ENCODE measurements around the gene IGSF1.

Gene IGSF1

GRCh38 chrX:131308980-131309379 is 19.9 kb upstream of the IGSF1 start:
- no peak overlapping the region for H3K4me3 ChIP-seq (ENCODE audit: low read length)
- no peak overlapping the region for H3K4me2 ChIP-seq (ENCODE audit: low read length)
- H3K27me3 ChIP-seq (ENCODE audit: control insufficient read depth, low read length) = no peaks in the 10 kb centered on the region
- no peaks in the 10 kb centered on the region for H3K9me2 ChIP-seq (replicated peaks; ENCODE audit: control insufficient read depth, low read length)
- H3K4me1 ChIP-seq (ENCODE audit: control insufficient read depth, low read length) = no peaks in the 10 kb centered on the region
- no peaks in the 10 kb centered on the region for H4K20me1 ChIP-seq (ENCODE audit: control insufficient read depth, insufficient read depth, low read depth, low read length)
- no peaks in the 10 kb centered on the region for H3F3A ChIP-seq (ENCODE audit: control insufficient read depth, insufficient read depth)
- no peaks in the 10 kb centered on the region for H3K79me2 ChIP-seq (ENCODE audit: control insufficient read depth, low read length)
- H3K36me3 ChIP-seq (ENCODE audit: control insufficient read depth, low read length) = no peaks in the 10 kb centered on the region
- H3K9me3 ChIP-seq (ENCODE audit: control insufficient read depth, insufficient read depth, low read length) = no peaks in the 10 kb centered on the region
- no peak overlapping the region for H3K27ac ChIP-seq (ENCODE audit: low read depth, low read length)
- TF ChIP-seq EZH2phosphoT487 (IDR thresholded peaks at IDR 0.05; ENCODE audit: borderline replicate concordance, low read length) = no peak
- TF ChIP-seq, protein P1, sequence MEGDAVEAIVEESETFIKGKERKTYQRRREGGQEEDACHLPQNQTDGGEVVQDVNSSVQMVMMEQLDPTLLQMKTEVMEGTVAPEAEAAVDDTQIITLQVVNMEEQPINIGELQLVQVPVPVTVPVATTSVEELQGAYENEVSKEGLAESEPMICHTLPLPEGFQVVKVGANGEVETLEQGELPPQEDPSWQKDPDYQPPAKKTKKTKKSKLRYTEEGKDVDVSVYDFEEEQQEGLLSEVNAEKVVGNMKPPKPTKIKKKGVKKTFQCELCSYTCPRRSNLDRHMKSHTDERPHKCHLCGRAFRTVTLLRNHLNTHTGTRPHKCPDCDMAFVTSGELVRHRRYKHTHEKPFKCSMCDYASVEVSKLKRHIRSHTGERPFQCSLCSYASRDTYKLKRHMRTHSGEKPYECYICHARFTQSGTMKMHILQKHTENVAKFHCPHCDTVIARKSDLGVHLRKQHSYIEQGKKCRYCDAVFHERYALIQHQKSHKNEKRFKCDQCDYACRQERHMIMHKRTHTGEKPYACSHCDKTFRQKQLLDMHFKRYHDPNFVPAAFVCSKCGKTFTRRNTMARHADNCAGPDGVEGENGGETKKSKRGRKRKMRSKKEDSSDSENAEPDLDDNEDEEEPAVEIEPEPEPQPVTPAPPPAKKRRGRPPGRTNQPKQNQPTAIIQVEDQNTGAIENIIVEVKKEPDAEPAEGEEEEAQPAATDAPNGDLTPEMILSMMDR (IDR thresholded peaks at IDR 0.05; ENCODE audit: low read depth, low read length, poor library complexity, severe bottlenecking) = no peak

GRCh38 chrX:131306601-131307000 is 17.5 kb upstream of the IGSF1 start:
- Histone ChIP-seq H3K27ac (ENCODE audit: low read depth, low read length) (no peak overlapping the region), H3K4me1 (ENCODE audit: control insufficient read depth, low read length) (no peaks in the 10 kb centered on the region), H4K20me1 (ENCODE audit: control insufficient read depth, insufficient read depth, low read depth, low read length) (no peaks in the 10 kb centered on the region), H3K36me3 (ENCODE audit: control insufficient read depth, low read length) (no peaks in the 10 kb centered on the region), H3K9me2 (replicated peaks; ENCODE audit: control insufficient read depth, low read length) (no peaks in the 10 kb centered on the region), H3F3A (ENCODE audit: control insufficient read depth, insufficient read depth) (no peaks in the 10 kb centered on the region), H3K27me3 (ENCODE audit: control insufficient read depth, low read length) (no peaks in the 10 kb centered on the region), H3K4me2 (ENCODE audit: low read length) (no peak overlapping the region), H3K9me3 (ENCODE audit: control insufficient read depth, insufficient read depth, low read length) (no peaks in the 10 kb centered on the region), H3K79me2 (ENCODE audit: control insufficient read depth, low read length) (no peaks in the 10 kb centered on the region), H3K4me3 (ENCODE audit: low read length) (no peak overlapping the region)
- TF ChIP-seq EZH2phosphoT487 (IDR thresholded peaks at IDR 0.05; ENCODE audit: borderline replicate concordance, low read length) = no peak
- TF ChIP-seq, protein P1 (IDR thresholded peaks at IDR 0.05; ENCODE audit: low read depth, low read length, poor library complexity, severe bottlenecking) = no peak

DNA sequence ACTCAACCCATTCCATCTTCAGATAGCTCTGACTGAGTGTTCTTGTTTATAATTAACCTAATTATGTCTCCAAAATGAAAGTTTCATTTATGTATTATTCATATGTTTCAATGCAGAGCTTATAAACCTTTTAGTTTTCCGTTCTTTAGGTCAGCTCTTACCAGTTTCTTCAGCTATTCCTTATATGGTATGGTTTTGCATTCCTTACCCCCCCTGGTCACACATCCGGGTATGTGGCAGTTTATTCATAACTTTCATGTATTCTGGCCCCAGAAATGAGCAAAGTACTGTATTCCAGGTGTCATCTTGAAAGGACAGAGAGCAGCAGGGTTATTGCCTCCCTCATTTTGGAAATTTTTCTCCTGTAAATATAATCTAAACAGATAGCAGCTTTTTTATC is 16.8 kb upstream of the IGSF1 start:
- Histone ChIP-seq H4K20me1 (ENCODE audit: control insufficient read depth, insufficient read depth, low read depth, low read length) (no peaks in the 10 kb centered on the region), H3K9me3 (ENCODE audit: control insufficient read depth, insufficient read depth, low read length) (no peaks in the 10 kb centered on the region), H3K4me1 (ENCODE audit: control insufficient read depth, low read length) (no peaks in the 10 kb centered on the region), H3K27me3 (ENCODE audit: control insufficient read depth, low read length) (no peaks in the 10 kb centered on the region), H3K79me2 (ENCODE audit: control insufficient read depth, low read length) (no peaks in the 10 kb centered on the region), H3K27ac (ENCODE audit: low read depth, low read length) (no peak overlapping the region), H3K36me3 (ENCODE audit: control insufficient read depth, low read length) (no peaks in the 10 kb centered on the region), H3K4me2 (ENCODE audit: low read length) (no peak overlapping the region), H3K4me3 (ENCODE audit: low read length) (no peak overlapping the region), H3F3A (ENCODE audit: control insufficient read depth, insufficient read depth) (no peaks in the 10 kb centered on the region), H3K9me2 (replicated peaks; ENCODE audit: control insufficient read depth, low read length) (no peaks in the 10 kb centered on the region)
- no peak for TF ChIP-seq EZH2phosphoT487 (IDR thresholded peaks at IDR 0.05; ENCODE audit: borderline replicate concordance, low read length)
- TF ChIP-seq, protein P1 (IDR thresholded peaks at IDR 0.05; ENCODE audit: low read depth, low read length, poor library complexity, severe bottlenecking) = no peak

DNA sequence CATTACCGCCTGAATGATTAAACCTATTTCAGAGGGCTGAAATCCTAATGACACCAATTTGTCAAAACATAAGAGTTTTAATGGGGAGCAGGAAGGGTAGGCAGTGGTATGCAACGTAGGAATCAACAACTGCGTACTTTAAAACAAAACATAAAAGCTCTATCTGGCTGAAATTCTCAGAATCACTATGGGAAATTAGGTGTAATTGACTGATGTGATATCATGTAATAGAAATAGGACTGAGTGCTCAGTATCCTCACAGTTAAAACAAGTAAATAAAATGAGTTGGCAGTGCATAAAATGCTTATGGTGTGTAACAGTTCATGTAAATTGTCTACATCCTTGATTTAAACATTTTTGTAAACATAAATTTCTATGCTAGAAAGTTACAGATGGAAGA is 13.6 kb upstream of the IGSF1 start:
- TF ChIP-seq, protein P1 (IDR thresholded peaks at IDR 0.05; ENCODE audit: low read depth, low read length, poor library complexity, severe bottlenecking) = no peak
- Histone ChIP-seq H4K20me1 (ENCODE audit: control insufficient read depth, insufficient read depth, low read depth, low read length) (no peaks in the 10 kb centered on the region), H3K4me3 (ENCODE audit: low read length) (no peak overlapping the region), H3K4me1 (ENCODE audit: control insufficient read depth, low read length) (no peaks in the 10 kb centered on the region), H3K79me2 (ENCODE audit: control insufficient read depth, low read length) (no peaks in the 10 kb centered on the region), H3K27ac (ENCODE audit: low read depth, low read length) (no peak overlapping the region), H3K9me3 (ENCODE audit: control insufficient read depth, insufficient read depth, low read length) (no peaks in the 10 kb centered on the region), H3F3A (ENCODE audit: control insufficient read depth, insufficient read depth) (no peaks in the 10 kb centered on the region), H3K4me2 (ENCODE audit: low read length) (no peak overlapping the region), H3K27me3 (ENCODE audit: control insufficient read depth, low read length) (no peaks in the 10 kb centered on the region), H3K9me2 (replicated peaks; ENCODE audit: control insufficient read depth, low read length) (no peaks in the 10 kb centered on the region), H3K36me3 (ENCODE audit: control insufficient read depth, low read length) (no peaks in the 10 kb centered on the region)

Data from DOHH2 (cell line).